ENCODE results near the gene GADD45G. TPM values are rescaled to one million over a fixed set of nuclear protein-coding genes. Genes with fewer than 3 reads are reported as not detected.

The GADD45G gene
- total RNA-seq, 1 experiment from 2014 or later, result 0.39 TPM

- DNase-seq (ENCODE audit: low spot score), result no peak
- intact Hi-C loops (cut with micrococcal nuclease; ENCODE audit: unreplicated experiment), result no loop called here
- H3K27me3 ChIP-seq (replicated peaks; ENCODE audit: insufficient read depth, low read depth, low read length, poor library complexity), result no peaks in the 10 kb centered on the region
- no peaks in the 10 kb centered on the region for H3K9me3 ChIP-seq (ENCODE audit: low read depth, low read length, poor library complexity, severe bottlenecking)
- ChIA-PET POLR2A (ENCODE audit: low non-redundant PET) (no interaction called here), CTCF (no interaction called here)
- no peak overlapping the region for H3K27ac ChIP-seq (ENCODE audit: low read depth, low read length, poor library complexity, severe bottlenecking)
- no peaks in the 10 kb centered on the region for H3K36me3 ChIP-seq (ENCODE audit: insufficient read depth, low read length, poor library complexity, severe bottlenecking)
- no peaks in the 10 kb centered on the region for H3K4me1 ChIP-seq (ENCODE audit: insufficient read depth, low read length, poor library complexity, severe bottlenecking)
- no TSS peak for BruUV-seq (replicated peaks)
- H3K4me3 ChIP-seq (ENCODE audit: low read depth, low read length, poor library complexity, severe bottlenecking), result no peak overlapping the region
- no peak for TF ChIP-seq EZH2 (IDR thresholded peaks at IDR 0.05; ENCODE audit: borderline replicate concordance, low read depth, low read length, poor library complexity, severe bottlenecking)
- no peak for TF ChIP-seq CTCF (conservative IDR thresholded peaks at IDR 0.05; ENCODE audit: low read depth, low read length)
These were observed 34.1 kb downstream of the GADD45G start for GRCh38 chr9:89638893-89639292.

- no peak for DNase-seq (ENCODE audit: low spot score)
- CTCF ChIA-PET, result no interaction called here
- POLR2A ChIA-PET (ENCODE audit: low non-redundant PET), result no interaction called here
These were observed 34.6 kb downstream of the GADD45G start for GRCh38 chr9:89639367-89639795.

GRCh38 chr9:89639961-89640360 lies 35.1 kb downstream of the GADD45G start:
- CTCF ChIA-PET, result no interaction called here
- POLR2A ChIA-PET (ENCODE audit: low non-redundant PET), result no interaction called here

More at GRCh38 chr9:89639367-89639795, 34.6 kb downstream of the GADD45G start:
- H3K4me3 ChIP-seq (ENCODE audit: low read depth, low read length, poor library complexity, severe bottlenecking), result no peak overlapping the region
- no peaks in the 10 kb centered on the region for H3K27me3 ChIP-seq (replicated peaks; ENCODE audit: insufficient read depth, low read depth, low read length, poor library complexity)
- H3K9me3 ChIP-seq (ENCODE audit: low read depth, low read length, poor library complexity, severe bottlenecking), result no peaks in the 10 kb centered on the region
- no TSS peak for BruUV-seq (replicated peaks)
- TF ChIP-seq EZH2 (IDR thresholded peaks at IDR 0.05; ENCODE audit: borderline replicate concordance, low read depth, low read length, poor library complexity, severe bottlenecking), result no peak
- no peaks in the 10 kb centered on the region for H3K36me3 ChIP-seq (ENCODE audit: insufficient read depth, low read length, poor library complexity, severe bottlenecking)
- H3K4me1 ChIP-seq (ENCODE audit: insufficient read depth, low read length, poor library complexity, severe bottlenecking), result no peaks in the 10 kb centered on the region
- intact Hi-C loops (cut with micrococcal nuclease; ENCODE audit: unreplicated experiment), result no loop called here
- no peak overlapping the region for H3K27ac ChIP-seq (ENCODE audit: low read depth, low read length, poor library complexity, severe bottlenecking)

More at GRCh38 chr9:89639961-89640360, 35.1 kb downstream of the GADD45G start:
- no TSS peak for BruUV-seq (replicated peaks)
- intact Hi-C loops (cut with micrococcal nuclease; ENCODE audit: unreplicated experiment), result no loop called here
- Histone ChIP-seq H3K36me3 (ENCODE audit: insufficient read depth, low read length, poor library complexity, severe bottlenecking) (no peaks in the 10 kb centered on the region), H3K9me3 (ENCODE audit: low read depth, low read length, poor library complexity, severe bottlenecking) (no peaks in the 10 kb centered on the region), H3K27me3 (replicated peaks; ENCODE audit: insufficient read depth, low read depth, low read length, poor library complexity) (no peaks in the 10 kb centered on the region), H3K27ac (ENCODE audit: low read depth, low read length, poor library complexity, severe bottlenecking) (no peak overlapping the region), H3K4me1 (ENCODE audit: insufficient read depth, low read length, poor library complexity, severe bottlenecking) (no peaks in the 10 kb centered on the region), H3K4me3 (ENCODE audit: low read depth, low read length, poor library complexity, severe bottlenecking) (no peak overlapping the region)
- no peak for DNase-seq (ENCODE audit: low spot score)
- no peak for TF ChIP-seq CTCF (conservative IDR thresholded peaks at IDR 0.05; ENCODE audit: low read depth, low read length)
- TF ChIP-seq EZH2 (IDR thresholded peaks at IDR 0.05; ENCODE audit: borderline replicate concordance, low read depth, low read length, poor library complexity, severe bottlenecking), result no peak

Data from A673 (cell line).